Osteoblast (primary cell): ENCODE data around the gene OR2AG1. TPM values are rescaled to one million over a fixed set of nuclear protein-coding genes. Genes with fewer than 3 reads are reported as not detected.
A peak's percentile ranks its signal among the peaks of the same experiment; 100 is the strongest.

Experiments
- DNase-seq: peaks from one replicate; pipeline ENCODE4 v3.0.0; 2011; ENCODE audit warnings: low spot score, mixed read lengths; ENCODE audit not compliant: insufficient read length; ENCODE audit errors: missing footprints
- H2AFZ ChIP-seq: 2 replicates; pipeline ENCODE4 v1.6.0; 2011; ENCODE audit warnings: mild to moderate bottlenecking, low read length
- H3K27ac ChIP-seq: 2 replicates; pipeline ENCODE4 v1.5.1; 2011; ENCODE audit warnings: mild to moderate bottlenecking, low read depth, low read length, moderate library complexity
- H3K27me3 ChIP-seq: 2 replicates; pipeline ENCODE4 v1.6.0; 2012; ENCODE audit warnings: mild to moderate bottlenecking, control low read depth, inconsistent platforms, low read length, moderate library complexity; ENCODE audit not compliant: insufficient read depth
- H3K36me3 ChIP-seq: 2 replicates; pipeline ENCODE4 v1.5.1; 2011; ENCODE audit warnings: mild to moderate bottlenecking, low read length, control low read depth, moderate library complexity; ENCODE audit not compliant: insufficient read depth
- H3K4me1 ChIP-seq: 2 replicates; pipeline ENCODE4 v1.5.1; 2011; ENCODE audit warnings: mild to moderate bottlenecking, low read length, control low read depth, moderate library complexity; ENCODE audit not compliant: insufficient read depth
- H3K4me2 ChIP-seq: 2 replicates; pipeline ENCODE4 v1.6.0; 2011; ENCODE audit warnings: mild to moderate bottlenecking, low read length; ENCODE audit not compliant: insufficient read depth
- H3K4me3 ChIP-seq: fragments of 200-600 bp; sonication (generic); 3 replicates; pipeline ENCODE4 v1.5.1; 2012; ENCODE audit warnings: mild to moderate bottlenecking, low read length, inconsistent platforms; ENCODE audit not compliant: insufficient read depth
- H3K79me2 ChIP-seq: 2 replicates; pipeline ENCODE4 v1.6.0; 2012; ENCODE audit warnings: mild to moderate bottlenecking, low read length, control low read depth, inconsistent platforms; ENCODE audit not compliant: insufficient read depth
- H3K9me3 ChIP-seq: 2 replicates; pipeline ENCODE4 v1.5.1; 2011; ENCODE audit warnings: low read depth, low read length, control low read depth
- H4K20me1 ChIP-seq: 2 replicates; pipeline ENCODE4 v1.6.0; 2012; ENCODE audit warnings: mild to moderate bottlenecking, low read length, control low read depth; ENCODE audit not compliant: insufficient read depth
- CTCF ChIP-seq: IDR thresholded peaks from 2 replicates; pipeline ENCODE4 v1.5.1; 2011; ENCODE audit warnings: mild to moderate bottlenecking, low read depth, low read length, moderate library complexity; ENCODE audit errors: extremely low read depth
- total RNA-seq: library from RNA; depleted of rRNA; stranded (reverse); fragments of >200 nt; gene quantifications from 2 replicates; pipeline ENCODE4 v1.2.3, GENCODE V29; 2012

The OR2AG1 gene
- total RNA-seq, 1 donor, result not detected

DNA sequence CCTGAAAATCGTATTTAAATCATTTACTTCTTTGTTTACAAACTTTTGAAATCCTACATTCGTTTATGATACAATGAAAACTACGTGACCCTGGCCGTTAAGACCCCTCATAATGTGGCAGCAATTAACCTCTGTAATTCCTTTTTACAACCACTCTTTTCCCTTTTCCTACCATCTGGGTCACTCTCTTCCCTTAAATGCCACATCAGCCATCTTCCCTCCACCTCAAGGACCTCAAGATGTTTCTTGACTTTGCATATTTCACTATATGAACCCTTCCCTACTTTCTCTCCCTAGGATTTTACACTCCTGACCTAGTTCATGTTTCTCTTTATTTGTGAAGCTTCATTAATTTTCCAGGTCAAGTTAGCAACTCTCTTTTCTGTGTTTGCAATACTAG lies 37.8 kb upstream of the OR2AG1 start:
- no peaks in the 10 kb centered on the region for H3K4me1 ChIP-seq
- H2AFZ ChIP-seq, result no peak overlapping the region
- H3K27ac ChIP-seq, result no peak overlapping the region
- H3K79me2 ChIP-seq, result no peaks in the 10 kb centered on the region
- TF ChIP-seq CTCF, result no peak
- DNase-seq, result no peak
- H3K4me3 ChIP-seq, result no peak overlapping the region
- H4K20me1 ChIP-seq, result no peaks in the 10 kb centered on the region
- H3K27me3 ChIP-seq, result peaks cover 4% of the 10 kb centered on the region
- no peaks in the 10 kb centered on the region for H3K36me3 ChIP-seq
- H3K4me2 ChIP-seq, result no peak overlapping the region
- H3K9me3 ChIP-seq, result no peaks in the 10 kb centered on the region

DNA sequence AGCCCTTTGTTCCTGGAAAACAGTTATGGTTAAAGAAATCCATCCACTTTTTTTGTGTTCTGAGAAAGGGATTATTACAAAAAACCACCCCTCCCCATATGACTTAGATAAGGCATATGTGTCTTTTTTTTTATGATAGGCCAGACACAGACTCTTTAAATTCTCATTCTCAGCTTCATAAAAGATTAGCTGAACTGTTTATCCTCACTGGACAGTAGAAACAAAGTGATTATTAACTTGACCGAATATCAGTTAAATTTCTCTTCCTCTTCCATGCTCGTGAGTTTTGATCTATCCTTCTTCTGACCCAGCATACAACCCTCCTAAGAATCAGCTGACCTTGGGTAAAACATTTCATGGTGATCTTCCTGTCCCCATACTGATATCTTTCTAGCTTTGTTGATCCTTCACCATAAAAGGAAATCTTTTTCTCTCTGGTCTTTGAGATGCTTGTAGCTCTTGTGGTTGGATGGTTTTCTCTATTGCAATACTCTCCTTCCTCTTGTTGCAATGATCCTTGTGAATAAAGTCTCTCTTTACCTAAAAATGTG lies 37.3 kb upstream of the OR2AG1 start:
- no peaks in the 10 kb centered on the region for H3K79me2 ChIP-seq
- no peak for TF ChIP-seq CTCF
- no peaks in the 10 kb centered on the region for H3K4me1 ChIP-seq
- no peaks in the 10 kb centered on the region for H3K9me3 ChIP-seq
- no peak overlapping the region for H3K4me2 ChIP-seq
- no peaks in the 10 kb centered on the region for H4K20me1 ChIP-seq
- no peak overlapping the region for H3K27ac ChIP-seq
- H3K36me3 ChIP-seq, result no peaks in the 10 kb centered on the region
- no peak overlapping the region for H3K4me3 ChIP-seq
- DNase-seq, result no peak
- H2AFZ ChIP-seq, result no peak overlapping the region
- peaks cover 4% of the 10 kb centered on the region for H3K27me3 ChIP-seq

- H3K4me2 ChIP-seq, result peak overlapping the region; percentile 41
- no peak overlapping the region for H3K27ac ChIP-seq
- no peaks in the 10 kb centered on the region for H4K20me1 ChIP-seq
- TF ChIP-seq CTCF, result no peak
- no peaks in the 10 kb centered on the region for H3K9me3 ChIP-seq
- no peak overlapping the region for H3K4me3 ChIP-seq
- no peak for DNase-seq
- H3K36me3 ChIP-seq, result no peaks in the 10 kb centered on the region
- H3K27me3 ChIP-seq, result peaks cover 4% of the 10 kb centered on the region
- no peaks in the 10 kb centered on the region for H3K79me2 ChIP-seq
- no peaks in the 10 kb centered on the region for H3K4me1 ChIP-seq
- peak overlapping the region; percentile 40 for H2AFZ ChIP-seq
Measured at GRCh38 chr11:6746086-6746618, 36.7 kb upstream of the OR2AG1 start.

- no peak for TF ChIP-seq CTCF
- no peaks in the 10 kb centered on the region for H3K4me1 ChIP-seq
- peak overlapping the region; percentile 40 for H2AFZ ChIP-seq
- no peaks in the 10 kb centered on the region for H4K20me1 ChIP-seq
- no peaks in the 10 kb centered on the region for H3K36me3 ChIP-seq
- peak overlapping the region; percentile 41 for H3K4me2 ChIP-seq
- H3K9me3 ChIP-seq, result no peaks in the 10 kb centered on the region
- DNase-seq, result no peak
- H3K79me2 ChIP-seq, result no peaks in the 10 kb centered on the region
- H3K4me3 ChIP-seq, result no peak overlapping the region
- no peak overlapping the region for H3K27ac ChIP-seq
- peaks cover 4% of the 10 kb centered on the region for H3K27me3 ChIP-seq
Measured at GRCh38 chr11:6746626-6747025, 36.2 kb upstream of the OR2AG1 start.
